Brain pericyte (primary cell): ENCODE data around the gene MMP23B.

Experiments
- DNase-seq: peaks from one replicate; pipeline ENCODE4 v3.0.0-alpha.2; 2012; ENCODE audit warnings: low read depth, low spot score

MMP23B gene

DNA sequence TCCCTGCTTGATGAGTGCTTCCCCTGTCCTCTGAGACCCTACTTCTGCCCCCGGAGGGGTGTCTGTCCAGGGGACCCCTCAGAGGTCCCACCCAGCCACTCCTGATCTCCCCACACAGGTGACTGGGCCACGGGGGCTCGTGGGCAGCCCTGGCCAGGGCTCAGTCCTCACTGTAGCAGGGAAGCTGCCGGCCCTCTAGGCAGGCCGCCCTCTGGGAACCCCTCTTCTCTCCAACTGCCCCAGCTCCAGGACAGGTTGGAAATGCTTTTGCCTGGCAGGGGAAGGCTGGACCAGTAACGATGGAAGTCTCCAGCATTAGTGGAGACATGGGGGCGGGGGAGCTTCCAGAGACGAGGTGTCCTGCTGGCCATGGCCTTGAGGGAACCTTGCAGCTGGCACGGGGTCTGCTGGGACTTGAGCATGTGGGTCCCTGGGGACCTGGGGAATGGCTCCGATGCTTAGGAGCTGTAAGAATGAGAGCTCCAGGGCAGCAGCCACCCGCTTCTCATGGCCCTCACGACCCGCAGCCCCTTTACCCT is 28.9 kb upstream of the MMP23B start:
- no peak for DNase-seq

DNA sequence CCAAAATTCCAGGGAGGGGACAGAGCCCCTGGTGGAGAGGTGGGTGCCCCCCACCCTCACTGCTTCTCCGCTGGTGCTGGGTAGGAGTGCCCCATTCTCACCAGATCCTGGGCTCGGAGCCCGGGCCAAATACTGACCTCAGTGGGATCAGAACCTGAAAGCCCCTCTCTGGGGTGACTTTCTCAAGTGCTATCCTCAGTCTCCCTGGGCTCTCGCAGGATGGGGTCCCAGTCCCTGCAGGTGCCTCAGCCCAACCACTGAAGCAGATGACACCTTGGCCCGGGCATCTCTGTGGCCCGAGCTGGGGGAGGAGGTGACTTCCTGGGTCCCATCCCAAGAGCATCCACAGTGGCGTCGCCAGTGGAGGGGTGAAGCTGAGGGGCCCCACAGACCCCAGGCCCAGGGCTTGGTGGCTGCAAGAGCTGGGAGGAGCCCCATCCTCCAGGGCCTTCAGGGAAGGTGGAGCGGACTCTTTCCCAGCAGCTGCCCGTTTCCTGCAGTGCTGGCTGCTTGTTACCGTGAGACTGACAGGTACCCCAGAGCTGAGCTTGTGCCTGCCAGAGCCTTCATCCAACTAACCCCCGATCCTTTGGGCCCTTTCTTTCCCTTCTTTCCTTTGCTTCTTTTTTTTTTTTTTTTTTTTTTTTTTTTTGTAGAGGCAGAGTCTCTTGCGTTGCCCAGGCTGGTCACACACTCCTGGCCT is 28.2 kb upstream of the MMP23B start:
- DNase-seq, result no peak

DNA sequence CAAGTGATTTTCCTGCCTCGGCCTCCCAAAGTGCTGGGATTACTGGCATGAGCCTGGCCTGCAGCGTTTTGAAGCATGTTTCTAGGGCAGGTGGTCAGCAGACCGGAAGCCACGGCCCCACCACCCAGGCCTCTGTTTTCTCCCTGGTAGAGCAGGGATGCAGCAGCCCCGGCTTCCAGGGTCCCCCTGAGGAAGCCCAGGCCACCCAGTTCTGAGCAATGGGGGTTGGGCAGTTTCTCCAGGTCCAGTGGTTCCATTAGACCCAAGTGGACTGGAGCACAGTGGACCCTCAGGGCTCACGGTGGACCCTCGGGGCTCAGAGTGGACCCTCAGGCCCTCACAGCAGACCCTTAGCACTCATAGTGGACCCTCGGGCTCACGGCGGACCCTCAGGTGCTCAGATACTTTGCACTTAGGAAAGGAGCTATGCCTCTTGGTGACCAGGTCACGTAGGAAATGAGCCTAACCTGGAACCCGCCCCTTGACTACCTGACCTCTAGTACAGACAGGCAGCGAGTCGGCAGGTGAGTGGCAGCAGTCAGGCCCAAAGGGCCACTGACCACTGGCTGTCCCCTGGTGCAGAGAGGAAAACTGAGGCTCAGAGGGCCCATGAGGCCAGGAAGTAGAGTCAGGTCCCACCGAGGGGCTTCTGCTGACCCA is 27.5 kb upstream of the MMP23B start:
- DNase-seq, result no peak

DNA sequence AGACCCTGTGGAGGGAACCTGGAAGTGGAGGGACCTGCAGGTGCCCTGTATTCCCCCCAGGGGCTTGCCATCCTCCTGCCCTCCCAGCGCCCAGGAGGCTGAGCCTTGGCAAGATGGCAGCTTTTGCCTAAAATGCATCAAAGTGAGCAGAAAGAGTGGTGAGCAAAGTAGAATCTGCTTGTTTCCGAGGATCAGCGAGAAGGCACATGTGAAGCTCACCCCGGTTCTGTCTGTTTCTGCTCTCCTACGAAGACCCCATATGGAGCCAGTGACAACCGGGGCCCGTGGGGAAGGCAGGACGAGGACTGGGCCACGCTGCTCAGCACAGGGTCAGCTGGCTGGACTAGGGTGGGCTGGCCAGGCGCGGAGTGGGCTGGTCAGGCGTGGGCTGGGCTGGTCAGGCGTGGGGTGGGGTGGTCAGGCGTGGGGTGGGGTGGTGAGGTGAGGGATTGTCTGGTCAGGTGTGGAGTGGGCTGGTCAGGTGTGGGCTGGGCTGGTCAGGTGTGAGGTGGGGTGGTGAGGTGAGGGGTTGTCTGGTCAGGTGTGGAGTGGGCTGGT is 26.9 kb upstream of the MMP23B start:
- DNase-seq, result no peak

DNA sequence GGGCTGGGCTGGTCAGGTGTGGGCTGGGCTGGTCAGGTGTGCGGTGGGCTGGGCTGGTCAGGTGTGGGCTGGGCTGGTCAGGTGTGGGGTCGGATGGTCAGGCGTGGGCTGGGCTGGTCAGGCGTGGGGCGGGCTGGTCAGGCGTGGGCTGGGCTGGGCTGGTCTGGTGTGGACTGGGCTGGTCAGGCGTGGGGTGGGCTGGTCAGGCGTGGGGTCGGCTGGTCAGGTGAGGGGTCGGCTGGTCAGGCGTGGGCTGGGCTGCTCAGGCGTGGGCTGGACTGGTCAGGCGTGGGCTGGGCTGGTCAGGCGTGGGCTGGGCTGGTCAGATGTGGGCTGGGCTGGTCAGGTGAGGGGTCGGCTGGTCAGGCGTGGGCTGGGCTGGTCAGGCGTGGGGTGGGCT is 26.2 kb upstream of the MMP23B start:
- DNase-seq, result no peak

DNA sequence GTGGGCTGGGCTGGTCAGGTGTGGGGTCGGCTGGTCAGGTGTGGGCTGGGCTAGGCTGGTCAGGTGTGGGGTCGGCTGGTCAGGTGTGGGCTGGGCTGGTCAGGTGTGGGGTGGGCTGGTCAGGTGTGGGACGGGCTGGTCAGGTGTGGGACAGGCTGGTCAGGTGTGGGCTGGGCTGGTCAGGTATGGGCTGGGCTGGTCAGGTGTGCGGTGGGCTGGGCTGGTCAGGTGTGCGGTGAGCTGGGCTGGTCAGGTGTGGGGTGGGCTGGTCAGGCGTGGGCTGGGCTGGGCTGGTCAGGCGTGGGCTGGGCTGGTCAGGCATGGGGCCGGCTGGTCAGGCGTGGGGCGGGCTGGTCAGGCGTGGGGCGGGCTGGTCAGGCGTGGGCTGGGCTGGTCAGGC is 25.7 kb upstream of the MMP23B start:
- no peak for DNase-seq

DNA sequence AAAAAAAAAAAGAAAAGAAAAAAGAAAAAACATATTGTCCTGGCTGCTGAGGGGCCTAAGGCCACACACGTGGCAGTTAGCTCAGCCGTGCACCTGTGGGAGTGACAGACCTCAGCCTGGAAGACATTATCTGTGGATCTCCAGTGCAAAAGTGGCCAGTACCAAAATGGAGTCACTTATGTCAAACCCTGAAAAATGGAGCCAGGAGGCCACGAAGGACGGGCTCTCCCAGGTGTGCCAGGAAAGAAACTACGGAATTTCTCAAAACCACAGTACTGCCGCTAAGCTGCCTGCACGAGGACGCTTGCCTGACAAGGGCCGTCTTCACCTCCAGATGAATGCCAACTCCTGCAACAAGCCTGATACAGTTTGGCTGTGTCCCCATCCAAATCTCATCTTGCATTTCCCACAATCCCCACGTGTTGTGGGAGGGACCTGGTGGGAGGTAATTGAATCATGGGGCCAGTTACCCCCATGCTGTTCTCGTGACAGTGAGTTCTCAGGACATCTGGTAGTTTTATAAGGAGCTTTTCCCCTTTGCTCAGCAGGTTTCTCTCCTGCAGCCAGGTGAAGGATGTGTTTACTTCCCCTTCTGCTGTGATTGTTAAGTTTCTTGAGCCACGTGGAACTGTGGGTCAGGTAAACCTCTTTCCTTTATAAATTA is 22.0 kb upstream of the MMP23B start:
- DNase-seq, result no peak

DNA sequence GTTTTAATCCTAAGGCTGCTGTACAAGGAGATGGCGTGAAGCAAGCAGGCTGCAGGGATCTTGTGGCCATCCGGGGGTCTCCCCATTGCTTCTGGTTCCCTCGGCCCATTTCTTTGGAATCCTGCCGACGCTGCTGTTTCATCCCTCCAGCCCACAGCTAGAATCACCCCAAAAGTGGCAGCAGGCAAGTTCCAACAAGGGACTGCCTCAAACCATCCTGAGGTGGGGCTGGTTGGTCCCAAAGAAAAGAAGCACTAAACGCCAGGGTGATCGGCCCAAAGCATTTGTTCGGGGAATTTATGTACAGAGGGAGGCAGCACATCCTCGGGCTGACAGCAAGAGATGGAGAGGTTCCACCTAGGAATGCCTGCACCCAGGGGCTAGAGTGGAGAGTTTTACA is 21.2 kb upstream of the MMP23B start:
- DNase-seq, result no peak

DNA sequence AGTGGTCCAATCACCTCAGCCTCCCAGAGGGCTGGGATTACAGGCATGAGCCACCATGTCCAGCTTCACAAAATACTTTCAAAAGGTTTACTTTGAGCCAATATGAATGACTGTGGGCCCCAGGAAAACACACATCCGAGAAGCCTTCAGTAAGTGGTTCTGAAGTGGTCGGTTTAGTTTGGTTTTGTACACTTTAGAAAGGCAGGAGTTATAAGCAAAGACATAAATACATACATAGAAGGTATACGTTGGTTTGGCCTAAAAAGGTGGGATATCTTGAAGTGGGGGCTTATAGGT is 19.9 kb upstream of the MMP23B start:
- DNase-seq, result no peak

DNA sequence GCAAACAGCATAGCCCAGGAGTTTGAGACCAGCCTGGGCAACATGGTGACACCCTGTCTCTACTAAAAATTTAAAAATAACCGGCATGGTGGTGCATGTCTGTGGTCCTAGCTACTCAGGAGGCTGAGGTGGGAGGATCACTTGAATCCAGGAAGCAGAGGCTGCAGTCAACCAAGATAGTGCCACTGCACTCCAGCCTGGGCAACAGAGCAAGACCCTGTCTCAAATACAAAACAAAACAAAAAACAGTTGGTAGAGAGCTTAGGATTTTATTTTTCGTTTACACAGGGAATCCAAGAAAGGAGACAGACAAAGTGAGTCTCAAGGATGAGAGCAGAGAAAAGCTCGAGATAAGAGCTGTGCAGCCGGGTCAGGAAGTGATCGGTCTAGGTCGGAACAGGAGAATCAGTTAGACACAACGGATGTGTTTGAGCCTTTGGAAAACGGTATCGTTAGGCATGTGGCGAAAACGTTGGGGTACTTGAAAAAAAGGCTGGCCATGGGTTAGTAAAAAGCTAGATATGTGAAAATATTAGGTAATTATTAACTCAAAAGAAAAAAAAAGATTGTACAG is 18.4 kb upstream of the MMP23B start:
- no peak for DNase-seq

DNA sequence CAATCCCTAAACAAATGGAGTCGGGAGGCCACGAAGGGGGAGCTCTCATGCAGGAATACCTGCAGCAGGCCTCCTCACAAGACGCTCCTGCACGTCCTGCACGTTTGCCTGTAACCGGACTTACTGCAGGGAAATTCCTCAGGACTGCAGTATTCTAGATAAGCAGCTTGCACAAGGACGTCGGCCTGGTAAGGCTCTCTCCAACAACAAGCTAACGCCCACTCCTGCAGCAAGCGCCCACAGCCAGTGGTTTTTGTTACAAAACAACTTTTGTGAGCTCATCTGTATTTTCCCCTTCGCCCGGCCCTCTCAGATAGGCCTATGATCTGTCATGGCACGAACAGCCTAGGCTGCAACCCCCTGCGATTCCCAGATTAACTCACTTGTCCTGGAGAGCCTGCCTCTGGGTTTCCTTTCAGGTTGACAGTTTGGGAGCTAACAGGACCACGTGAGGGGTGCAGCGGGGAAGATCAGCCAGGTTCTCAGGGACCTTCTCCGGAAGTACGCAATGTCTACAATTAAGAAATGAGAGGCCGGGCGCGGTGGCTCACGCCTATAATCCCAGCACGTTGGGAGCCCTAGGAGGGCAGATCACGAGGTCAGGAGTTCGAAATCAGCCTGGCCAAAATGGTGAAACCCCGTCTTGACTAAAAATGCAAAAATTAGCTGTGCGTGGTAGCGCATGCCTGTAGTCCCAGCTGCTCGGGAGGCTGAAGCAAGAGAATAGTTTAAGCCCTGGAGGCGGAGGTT is 17.6 kb upstream of the MMP23B start:
- no peak for DNase-seq

DNA sequence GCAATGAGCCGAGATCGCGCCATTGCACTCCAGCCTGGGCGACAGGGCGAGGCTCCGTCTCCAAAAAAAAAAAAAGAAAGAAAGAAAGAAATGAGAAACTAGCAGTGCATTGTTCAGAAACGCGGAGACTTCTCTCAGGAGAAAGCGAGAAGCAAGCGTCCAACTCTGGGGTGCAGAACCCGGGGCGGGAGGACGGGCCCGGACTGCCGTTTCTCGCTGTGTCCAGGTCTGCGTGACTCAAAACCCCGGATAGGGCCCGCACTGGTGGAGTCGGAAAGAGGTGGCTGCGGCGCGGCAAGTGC is 17.1 kb upstream of the MMP23B start:
- no peak for DNase-seq

DNA sequence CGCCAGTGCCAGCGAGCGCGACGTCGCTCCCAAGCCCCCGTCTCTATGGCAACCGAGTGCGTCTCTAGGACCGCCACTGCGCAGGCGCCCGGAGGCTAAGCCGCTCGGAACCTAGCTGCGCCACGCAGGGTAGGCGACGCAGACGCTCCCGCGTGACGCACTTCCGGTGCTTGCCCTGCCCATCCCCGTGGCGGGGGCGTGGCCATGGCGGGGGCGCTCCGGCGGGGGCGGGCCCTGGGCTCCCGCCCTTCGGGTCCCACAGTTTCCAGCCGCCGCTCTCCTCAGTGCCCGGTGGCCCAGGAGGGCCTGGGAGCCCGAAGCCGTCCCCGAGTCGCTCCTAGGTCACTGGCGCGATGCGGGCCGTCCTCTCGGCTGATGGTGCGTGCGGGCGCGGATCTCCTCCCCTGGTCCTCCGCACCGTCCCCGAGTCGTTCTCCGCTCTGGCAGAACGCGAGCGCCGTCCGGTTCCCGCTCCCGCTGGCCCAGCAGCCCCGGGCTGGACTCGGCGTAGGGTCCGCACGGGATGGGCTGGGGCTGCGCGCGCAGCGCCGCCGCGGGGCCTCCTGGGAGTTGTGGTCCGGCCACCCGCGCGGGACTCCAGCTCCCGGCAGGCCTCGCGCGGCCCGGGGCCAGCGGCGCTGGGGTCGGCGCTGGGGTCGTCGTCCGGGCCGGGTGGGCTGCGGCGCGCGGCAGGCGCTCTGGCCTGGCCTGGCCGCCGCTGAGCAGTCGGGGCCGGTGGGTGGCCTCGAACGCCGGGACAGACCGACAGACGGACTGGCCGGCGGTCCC is 16.5 kb upstream of the MMP23B start, which contains the start of gene MIB2:
Gene MIB2 (plus strand): TSS at position 245 of the 789 bp plus-strand sequence. CDS start 7,953 bp downstream, outside the sequence.
- DNase-seq, result peak; percentile 76

DNA sequence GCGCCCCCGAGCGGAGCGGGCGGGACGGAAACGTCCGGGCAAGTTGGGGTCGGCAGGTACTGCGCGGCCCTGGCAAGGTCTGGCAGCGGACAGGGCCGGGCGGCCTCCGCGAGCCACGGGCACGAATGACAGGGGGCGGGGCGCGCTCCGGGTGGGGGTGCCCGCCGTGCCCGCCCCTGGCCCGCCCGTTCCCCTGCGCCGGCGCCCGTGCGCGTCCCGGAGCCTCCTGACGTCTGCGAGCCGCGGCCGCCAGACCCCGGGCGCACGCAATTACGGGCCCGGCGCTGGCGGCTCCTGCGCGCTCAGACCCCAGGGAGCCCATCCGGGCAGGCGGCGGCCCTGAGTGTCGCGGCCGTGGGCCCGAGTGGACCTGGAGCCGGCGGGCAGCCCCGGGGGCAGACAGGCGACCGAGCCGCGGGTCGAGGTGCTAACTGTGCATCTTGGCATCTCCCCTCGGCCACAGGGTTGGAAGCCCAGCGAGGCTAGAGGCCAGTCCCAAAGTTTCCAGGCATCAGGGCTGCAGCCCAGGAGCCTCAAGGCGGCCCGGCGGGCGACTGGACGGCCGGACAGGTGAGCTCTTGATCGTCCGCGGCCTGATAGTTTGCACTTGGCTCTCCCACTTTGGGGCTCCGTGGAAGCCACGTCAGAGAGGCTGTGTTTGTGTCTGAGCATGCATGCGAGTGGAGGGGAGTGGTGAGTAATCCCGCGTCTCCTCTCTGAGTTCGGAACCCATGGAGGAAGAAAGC is 15.8 kb upstream of the MMP23B start:
- DNase-seq, result no peak

DNA sequence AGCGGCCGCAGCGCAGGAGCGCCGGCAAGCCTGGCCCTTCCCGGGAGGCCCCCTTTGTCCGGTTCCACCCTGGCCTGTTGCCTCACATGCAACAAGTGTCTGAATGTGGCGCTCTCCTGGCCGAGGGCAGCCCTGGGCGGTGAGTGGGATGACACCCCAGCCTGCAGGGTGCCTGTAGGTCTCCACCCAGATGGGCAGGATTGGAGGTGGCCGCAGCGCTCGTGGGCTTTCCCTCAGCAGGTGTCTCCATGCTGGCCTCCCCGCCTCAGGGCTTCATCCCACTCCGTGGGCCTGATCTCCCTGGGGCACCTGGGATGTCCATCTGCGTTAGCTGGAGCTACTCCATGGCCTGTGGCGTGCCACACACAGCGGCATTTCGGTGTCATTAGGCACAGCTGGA is 15.1 kb upstream of the MMP23B start:
- DNase-seq, result no peak

DNA sequence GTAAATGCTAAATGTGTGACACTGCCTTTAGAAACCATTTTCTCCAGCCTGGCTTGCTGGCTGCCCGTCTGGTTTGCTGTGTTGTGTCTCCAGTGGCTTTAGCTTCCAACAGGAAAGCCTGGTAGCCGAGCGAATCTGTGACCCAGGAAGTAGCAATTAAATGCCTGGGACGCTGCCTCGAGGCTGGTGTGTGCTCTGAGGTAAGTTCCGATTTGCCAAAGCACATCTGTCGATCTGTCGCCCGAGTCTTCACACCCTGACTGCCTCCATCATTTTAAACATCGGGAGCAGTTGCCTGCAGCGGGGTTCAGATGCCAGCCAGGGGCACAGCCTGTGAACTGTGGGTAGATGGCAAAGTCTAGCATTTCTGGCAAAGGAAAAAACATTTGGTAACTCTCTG is 14.5 kb upstream of the MMP23B start:
- DNase-seq, result no peak

DNA sequence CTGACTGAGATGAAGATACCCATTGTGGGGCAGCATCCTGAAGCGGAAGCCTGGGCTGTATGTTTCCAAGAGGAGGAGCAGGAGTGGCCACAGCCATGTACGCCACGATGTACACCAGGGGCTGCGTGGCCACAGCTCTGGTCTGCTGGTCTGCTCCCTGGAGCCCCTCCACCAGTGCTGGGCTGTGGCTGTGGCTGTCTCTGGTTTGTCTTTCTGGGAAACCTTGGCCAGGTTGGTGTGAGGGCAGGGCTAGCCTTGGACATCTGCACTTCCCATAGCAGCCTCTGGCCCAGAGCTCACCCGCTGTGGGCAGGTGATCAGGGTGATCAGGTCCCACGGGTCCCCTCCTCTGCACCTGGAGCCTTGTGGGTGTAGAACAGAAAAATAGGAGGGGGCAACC is 14.0 kb upstream of the MMP23B start:
- DNase-seq, result no peak

DNA sequence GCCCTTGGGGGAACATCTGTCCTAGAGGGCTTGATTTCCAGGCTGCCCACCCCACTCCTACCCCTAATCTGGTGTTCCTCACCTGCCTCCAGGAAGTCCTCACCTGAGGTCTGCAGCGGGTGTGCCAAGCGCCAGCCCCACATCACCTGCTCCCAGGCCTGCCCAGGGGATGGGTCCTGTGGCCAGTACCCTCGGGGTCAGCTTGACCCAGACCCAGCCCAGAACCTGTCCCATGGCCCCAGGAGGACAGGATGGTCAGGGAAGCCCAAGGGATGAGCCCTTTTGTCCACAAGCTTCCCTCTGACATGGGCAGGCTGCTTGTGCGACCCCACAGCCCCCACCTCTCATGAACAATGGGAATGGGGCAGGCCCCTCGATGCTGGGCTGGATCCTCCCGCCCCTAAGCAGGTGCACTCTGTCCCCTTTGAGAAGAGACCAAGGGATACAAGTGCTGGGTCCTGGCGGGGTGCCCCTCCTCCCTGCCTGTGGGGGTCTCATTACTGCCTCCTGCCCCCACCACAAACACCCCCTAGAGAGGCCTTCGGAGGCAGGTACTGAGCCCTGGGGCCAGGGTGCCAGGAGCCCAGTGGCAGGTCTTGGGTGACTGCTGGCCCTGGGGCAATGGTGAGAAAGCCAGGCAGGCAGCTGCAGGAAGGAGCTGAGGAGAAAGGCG is 13.4 kb upstream of the MMP23B start:
- no peak for DNase-seq

DNA sequence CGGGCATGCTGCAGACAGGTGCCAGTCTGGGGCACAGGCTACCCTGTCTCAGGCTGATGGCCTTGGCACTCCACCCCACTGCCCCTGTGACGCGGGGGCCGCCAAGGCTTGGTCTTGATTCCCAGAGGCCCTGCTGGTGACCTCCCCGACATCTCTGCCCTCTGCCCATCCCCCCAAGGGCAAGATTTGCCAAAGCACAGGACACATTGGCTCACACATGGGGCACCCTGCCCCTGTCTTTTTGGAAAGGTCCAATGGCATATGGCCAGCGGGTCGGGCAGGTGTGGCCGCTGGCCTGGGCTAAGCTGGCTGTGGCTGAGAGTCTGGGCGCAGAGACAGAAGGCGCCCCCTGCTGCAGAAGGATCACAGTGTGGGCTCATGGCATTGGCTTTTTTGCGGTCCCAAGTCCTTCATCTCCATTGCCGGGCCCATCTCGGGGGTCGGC is 12.0 kb upstream of the MMP23B start:
- DNase-seq, result no peak
